Stimulated activated CD8-positive, alpha-beta memory T cell treated with anti-CD3 and anti-CD28 coated beads, Interleukin-15, amount 100 ng/mL, for 24 hours (primary cell): Measurements from ENCODE around the gene ANKRD23.

Source experiments
- DNase-seq: peaks from one replicate; pipeline ENCODE4 v3.0.0-alpha.2; 2020; ENCODE audit warnings: low read depth

Gene ANKRD23

DNA sequence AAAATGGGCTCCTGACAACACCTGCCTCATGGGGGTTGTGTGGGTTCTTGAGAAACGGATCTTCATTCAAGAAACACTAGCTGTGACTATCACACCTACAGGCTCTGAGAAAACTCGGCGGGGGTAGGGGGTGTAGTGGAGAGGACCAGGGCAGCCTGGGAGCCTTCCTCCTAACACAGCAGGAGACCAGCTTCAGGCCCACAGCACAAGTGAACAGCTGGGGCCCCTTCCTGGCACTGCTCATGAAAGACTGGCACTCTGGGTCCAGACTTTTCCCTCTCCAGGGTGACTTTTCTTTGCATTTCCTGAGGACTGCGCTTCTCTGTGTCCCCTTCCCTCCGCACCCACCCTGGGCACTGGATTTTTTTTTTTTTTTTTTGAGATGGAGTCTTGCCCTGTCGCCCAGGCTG, 33.2 kb upstream of the ANKRD23 start:
- no peak for DNase-seq

DNA sequence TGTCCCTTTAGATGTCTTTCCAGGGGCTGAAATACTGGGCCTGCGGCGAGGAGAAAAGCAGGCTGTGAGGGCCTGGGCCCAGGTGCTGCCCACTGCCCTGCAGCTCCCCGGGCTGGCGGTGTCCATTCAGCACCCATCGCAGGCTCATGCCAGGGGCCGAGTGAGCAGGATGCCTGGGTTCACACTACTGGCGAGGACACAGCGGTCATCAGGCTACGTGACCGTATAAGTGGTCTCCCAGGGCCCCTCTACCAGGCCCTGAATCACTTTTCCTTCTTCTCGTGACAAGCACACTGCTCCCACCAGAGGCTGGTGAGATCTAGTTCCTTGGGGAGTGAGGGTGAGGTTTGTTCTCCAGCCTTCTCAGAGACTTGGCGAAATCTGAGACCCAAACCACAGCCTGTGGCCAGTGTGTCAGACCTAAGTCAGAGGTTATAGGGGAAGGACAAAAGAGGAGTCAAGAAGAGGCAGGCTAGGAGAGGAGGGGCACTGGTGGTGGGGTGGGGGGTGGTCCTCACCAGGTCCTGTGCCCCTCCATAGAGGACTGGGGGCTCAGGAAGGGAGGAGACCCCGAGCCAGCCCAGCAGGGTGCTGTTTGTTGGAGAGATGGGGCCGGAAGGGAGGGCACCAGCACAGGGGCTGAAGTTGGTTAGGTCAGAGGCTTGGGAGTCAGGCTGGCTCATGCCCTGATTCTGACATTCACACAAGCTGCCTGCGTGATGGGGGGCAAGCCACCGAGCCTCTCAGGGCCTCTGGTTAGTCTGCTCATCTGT, 32.6 kb upstream of the ANKRD23 start:
- DNase-seq = no peak

DNA sequence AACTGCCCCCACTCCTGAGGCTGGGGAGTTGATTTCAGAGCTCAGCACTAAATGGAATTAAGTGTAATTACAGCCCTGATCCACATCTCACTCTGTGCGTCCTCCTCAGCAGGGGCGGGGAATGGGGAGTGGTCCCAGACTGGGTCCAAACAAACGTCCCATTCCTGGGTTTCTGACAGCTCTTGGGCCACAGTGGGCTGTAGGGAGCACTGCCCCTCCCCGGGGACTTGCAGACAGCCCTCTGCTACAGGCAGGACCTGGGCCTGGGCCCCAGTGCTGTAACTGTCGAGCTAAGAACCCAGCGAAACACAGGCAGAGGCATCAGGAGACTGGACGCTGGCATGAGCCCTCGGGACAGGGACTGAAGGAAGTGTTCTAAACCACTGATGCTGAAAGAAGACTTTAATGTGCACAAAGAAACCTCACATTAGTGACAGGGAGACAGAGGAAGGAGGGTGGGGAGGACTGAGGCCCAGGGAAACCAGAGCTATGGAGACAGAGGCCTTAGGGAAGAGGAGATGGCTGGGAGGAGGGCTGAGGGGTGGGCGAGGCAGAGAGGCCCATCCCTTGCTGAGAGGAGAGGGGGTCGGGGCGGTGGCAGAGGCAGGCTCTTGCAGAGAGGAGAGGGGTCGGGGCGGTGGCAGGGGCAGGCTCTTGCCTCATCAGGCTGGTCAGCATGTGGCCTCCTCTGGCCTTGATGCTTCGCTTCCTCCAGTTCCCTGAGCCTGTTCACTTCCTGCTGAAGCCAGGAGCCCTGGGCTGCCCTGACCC, 31.9 kb upstream of the ANKRD23 start:
- DNase-seq = no peak

DNA sequence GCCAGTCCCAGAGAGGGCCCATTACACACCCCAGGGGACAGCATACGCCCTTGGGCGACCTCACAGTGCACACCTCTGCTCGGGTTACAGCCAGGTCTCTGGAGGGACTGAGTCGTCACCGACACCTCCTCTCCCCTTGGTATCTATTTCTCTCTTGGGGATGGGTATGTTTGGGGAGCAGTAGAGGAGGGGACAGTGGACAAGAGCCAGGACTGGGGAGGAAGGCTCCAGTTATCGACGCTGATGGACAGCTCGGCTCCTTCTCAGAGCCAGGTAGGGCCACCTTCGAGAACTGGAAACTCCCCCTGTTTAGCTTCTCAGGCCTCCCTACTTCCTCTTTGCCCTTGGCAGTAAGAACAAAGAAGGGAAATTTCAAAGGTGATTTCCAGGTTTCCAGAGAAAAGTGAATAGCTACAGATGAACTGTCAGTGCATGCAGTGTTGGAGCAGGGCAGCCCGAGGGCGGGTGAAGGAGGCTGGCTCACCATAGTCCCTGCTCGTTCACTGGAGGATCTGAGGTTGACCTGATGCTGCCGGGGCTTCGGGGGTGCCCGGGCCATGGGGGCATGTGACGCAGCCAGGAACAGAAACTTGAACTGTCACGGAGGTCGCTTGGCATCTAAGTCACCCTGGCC, 30.5 kb upstream of the ANKRD23 start:
- DNase-seq = no peak

DNA sequence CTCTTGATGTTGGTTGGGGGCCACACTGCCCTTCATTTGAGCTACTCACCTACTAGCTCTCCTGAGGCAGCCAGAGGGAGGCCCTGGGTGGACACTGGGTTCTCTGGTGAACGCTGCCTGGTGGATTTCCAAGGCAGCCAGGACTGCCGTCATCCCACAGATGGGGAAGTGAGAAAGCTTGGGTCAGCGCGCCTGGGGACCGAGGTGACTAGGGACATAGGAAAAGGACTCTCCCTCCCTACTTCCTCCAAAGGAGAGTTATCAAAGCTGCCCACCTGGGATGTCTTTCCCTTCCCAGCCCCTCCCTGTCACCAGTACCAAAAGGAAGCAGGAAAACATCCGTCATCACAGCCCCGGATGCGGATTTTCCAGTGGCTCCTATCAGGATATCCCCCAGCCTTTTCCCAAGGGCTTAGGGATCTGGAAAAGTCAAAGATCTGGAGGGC, 29.9 kb upstream of the ANKRD23 start:
- DNase-seq = no peak

DNA sequence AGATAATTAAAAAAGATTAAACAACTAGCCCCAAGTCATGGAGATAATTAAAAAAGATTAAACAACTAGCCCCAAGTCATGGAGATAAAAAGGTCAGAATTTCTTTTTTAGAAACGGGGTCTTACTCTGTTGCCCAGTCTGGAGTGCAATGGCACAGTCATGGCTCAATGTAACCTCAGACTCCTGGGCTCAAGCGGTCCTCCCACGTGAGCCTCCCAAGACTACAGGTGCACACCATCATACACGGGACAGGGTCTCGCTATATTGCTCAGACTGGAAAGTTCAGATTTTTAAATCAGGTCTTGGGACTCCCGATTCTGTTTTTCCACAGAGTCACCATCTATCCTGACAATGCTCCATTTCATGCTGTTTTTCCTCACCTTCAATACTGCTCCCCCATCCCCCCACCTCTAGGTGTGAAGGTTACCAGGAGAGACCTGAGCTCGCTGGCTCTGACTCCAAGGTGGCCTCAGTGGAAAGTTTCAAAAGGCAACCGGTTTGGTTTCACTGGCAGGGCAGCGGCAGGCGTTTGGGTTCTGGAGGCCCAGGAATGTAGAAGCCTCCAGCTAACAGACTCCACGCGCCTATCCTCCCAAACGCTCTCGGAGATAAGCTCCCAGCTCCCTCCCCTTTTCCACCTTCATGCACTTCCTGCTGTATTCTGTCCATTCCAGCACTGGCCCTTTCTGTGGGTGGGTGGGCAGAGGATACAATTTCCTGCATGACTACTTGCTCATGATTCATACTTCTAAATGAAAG, 28.9 kb upstream of the ANKRD23 start:
- no peak for DNase-seq

DNA sequence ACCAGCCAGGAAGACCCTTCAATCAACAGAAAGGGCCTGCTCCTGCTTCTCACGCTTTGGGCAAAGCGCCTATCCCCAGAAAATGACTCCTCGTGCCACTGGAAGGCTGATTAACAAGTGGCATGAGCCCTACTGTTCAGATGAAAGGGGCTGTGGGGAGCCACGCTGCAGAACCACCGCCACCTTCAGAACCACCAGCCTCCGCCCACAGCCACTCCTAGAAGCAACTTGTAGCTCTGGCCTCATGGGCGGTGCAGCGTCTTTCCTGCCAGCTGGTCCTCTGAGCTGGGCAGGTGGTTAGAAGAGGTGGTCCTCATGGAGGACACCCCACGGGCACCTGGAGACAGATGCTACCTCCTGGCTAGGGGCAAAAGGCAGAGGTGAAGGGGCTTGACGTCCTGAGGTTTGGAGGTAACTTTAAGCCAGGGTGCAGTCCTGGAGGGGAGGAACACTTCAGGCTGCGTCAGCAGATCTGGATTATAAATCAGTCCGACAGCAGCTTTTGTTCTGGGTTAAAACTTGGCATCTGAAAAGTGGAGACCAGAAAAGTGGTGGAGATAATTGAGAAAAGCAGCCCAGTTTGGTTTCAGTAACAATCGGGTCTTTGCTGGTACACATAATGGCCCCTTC, 26.9 kb upstream of the ANKRD23 start:
- DNase-seq = no peak

DNA sequence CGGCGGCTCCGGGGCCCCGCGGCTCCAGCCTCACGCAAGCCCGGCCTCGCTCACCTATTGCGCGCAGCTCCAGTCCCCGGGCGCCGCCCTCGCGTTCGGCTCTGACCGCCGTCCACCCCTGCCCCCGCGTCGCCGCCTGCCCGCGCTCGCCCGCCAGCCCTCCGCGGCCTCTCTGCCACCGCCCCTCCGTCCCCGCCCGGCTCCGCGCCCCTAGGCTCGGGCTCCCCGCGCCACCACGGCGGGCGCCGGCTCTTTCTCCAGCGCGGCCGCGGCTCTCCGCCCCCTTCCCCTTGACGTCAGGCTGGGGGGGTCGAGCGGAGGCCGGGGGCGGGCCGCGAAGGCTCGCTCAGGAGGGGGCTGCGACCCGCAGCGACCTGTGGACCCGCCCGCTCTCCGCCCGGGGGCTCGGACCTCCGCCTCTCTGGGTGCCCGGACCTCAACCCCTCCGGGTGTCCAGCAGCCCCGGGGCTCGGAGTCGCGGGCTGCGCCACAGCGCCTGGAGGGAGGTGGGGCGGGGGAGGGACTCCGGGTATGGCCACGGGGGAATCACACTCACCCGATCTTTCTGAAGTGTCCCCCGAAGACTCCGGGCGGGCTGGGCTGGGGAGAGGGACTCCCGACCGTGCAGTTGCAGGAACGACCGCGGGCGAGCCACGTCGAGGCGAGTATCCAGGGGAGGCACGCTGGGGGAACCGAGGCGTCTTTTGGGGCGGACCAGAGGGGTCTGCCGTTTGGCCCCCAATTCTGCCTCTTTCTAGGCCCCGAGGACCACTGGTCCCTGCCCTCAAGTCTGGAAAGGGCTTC, 26.2 kb upstream of the ANKRD23 start, which contains the start of gene SEMA4C:
Gene SEMA4C (minus strand): TSS at position 259 of the 804 bp plus-strand sequence. CDS start 2,194 bp downstream, outside the sequence.
- no peak for DNase-seq

DNA sequence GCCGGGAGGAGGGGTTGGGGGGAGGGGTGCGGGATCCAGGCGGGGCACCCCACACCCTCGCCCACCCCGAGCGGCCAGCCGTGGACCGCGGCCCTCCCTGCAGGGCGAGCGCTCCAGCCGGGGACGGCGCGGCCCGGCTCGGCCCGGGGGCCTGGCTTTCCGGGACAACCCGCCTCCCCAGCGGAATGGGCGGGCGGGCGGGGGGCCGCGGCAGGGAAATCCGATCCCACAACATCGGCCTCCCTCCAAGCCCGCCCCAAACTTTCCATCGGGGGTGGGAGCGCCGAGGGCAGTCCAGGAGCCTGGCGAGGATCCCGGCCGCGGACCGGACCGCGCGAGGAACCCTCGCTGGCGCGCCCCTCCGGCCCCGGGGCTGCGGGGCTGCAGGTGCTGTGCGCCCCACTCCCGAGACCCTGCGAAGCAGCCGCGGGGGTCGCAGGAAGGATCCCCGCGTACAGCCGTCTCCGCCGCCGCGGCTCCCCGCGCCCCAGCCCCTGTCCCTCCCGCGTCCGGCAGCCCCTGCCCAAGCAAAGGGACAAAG, 25.5 kb upstream of the ANKRD23 start:
- DNase-seq = no peak

DNA sequence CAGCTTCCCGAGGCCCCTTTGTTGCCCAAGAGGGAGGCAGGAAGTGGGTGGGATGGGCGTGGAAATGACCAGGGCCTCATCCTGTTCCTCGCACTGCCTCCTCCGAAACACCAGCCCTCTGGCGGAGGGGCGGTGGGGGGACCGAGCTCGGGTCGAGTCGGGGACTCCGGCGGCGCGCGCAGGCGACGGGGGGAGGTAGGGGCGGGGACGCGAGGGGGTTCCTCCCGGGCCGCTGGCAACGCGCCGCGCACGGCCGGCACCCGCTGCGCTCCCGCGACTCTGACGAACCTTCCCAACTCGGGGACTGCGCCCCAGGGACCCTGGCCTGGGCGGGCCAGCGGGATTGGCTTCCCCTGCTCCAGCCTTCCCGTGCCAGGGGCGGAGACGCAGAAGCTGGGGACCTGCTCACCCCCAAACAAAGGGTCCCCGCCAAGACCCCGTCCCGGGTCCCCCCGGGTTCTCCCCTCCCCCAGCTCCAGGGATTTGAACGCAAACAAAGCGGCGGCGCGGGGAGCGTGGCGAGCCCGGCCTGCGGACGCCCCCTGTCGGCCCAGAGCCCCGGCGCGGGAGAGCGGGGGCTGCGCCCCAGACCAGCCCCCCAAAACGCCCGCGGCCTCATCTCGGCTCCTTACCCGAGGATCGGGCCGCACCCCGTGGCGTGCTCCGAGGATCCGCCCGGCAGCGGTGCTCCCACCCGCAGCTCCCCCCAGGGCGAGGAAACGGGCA, 24.9 kb upstream of the ANKRD23 start:
- no peak for DNase-seq

DNA sequence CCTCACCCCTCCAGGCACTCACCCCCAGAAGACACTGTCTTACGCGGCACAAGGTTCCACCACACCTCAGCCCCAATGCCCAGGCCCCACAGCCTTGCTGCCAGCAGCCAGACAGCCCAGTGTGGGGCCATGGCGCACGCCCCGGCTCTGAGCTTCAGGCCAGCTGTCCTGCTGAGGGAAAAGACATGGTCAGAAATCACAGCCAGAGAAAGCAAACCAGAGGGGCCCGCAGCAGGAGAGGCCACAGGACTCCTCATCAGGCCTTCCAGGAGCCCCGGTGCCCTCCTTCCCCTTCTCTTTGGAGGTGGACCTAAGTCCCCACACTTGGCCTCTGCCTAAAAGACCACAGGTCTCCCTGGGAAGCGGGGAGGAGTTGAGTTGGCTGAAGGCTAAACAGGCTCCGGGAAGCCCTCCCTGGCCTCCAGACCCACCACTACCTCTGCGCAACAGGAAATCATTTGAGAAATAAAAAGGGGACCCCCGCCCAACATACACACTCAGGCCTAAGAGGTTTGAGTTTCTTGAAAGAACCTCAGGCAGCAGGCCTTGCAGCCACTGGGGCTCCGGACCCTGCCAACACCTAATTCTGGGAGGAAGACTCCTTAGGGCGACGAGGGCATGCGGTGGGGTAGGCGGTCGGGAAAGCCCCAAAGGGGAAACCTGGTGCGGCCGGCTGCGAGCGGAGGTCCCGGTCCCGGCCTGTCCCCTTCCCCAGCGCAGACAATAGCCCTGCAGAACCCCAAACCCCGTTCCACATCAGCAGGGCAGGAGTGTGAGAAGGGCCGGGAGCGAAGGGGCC, 24.1 kb upstream of the ANKRD23 start:
- DNase-seq = no peak

DNA sequence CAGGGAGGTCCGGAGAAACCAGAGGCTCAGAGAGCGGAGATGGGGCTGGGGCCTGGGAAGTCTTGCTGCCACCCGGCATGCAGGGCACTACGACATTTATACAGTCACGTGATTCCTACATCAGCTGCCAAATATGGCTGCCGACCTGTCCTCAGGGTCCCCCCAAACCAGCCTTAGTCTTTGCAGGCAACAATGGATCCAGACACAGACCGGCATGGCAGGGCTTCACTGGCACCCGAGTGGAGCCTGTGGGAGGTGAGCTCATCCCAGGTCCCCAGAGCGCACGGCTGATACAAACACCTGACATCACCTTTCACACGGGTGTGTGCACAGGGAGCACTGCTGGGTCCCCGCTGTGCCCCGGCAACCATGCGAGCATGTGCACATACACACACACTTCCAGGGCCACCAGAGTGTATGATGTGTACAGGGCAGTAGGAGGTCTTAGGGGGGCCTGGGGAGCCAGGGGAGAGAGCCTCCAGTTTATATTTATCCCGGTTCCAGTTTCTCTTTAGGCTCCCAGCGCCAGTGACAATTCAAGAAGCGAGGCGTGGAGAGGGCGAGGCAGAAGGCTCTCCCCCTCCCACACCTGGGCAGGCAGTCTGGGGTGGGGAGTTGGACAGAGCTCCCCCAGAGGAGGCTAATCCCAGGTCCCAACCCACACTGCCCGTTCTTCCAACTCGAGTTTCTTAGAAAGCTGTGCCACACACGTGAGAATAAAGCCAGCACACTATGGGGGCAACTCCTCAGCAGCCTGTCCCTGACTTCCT, 23.4 kb upstream of the ANKRD23 start:
- no peak for DNase-seq

DNA sequence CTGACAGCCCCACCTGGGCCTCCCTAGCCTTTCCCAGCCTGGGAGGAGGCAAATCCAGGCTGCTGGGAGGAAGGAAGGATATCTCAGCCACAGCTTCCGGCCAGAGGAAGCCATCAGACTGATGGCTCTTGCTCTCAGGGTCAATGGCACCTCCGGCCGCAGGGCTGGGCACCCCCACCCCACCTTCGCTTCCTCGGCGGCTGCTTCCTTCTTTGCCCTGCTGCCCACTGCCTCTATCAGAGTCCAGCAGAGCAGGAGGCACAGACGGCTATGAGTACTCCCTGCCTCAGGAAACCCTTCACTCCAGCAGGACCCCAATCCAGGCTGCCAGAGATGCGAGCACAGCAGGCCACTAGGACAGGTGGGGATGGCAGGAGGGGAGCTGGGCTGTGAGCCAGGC, 22.8 kb upstream of the ANKRD23 start:
- DNase-seq = no peak

DNA sequence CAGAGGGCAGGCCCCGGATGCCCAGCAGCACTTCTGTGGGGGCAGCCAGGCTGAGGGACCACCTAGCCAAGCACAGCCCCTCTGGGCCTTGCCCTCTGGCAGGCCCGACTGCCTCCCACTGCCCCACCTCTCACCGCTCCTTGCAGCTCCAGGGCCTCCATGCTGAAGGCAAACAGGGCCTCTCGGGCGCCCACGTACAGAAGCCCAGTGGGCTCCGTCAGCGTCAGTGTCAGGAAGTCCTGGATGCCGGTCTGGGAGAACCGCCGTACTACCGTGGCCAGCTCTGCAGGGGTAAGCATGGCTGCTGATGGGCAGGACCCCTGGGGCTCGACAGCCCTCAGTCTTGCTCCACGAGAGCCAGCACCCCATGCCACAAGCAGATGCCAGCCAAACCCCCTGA, 22.3 kb upstream of the ANKRD23 start:
- no peak for DNase-seq

DNA sequence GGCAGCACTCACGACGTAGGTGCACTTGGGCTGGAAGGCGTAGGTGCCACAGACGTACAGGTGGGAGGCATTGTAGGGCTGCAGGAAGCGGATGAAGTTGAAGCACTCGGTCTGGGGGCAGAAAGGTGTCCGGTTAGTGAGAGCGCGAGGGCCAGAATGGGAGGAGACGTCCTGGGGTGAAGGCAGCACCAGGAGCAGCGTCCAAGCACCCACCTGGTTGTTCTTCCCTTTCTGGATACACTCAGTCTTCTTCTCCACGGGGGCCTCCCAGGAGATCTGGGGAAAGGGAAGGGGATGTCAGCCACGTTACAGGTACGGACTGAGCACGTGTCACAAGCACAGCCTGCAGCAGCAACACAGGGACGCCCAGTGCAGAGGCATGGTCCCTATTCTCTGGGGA, 21.8 kb upstream of the ANKRD23 start:
- no peak for DNase-seq

DNA sequence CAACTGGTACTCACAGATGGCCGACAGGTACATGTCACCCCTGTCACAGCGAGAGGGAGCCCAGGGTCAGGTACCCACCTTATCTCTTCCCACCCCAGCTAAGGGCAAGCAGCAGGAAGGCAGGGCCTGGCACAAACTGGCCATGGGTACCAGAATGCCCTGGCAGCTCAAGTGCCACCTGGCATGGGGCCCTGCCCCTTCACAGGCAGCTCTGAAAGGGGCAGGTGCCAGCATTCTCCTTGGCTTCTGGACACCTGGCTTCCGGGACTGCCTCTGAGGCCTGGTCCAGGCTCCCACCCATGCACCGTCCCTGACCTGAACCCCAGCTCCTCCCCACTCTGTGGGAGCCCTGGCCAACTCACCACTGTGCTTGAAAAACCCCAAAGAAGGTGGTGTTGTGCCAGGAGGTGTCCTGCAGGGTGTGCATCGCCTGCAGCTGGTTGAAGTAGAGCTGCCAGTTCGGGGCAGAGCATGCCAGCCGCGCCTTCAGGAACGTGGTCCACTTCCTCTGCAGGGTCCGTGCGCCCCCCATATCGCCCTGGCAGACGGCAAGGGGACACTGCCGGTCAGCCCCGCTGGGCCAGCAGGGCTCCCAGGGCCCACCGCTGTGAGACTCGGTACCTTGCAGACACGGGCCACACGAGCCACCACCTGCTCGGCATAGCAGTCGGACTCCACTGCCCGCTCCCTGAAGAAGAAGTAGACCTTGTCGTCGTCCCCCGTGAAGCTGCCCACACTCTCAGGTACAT, 20.7 kb upstream of the ANKRD23 start:
- no peak for DNase-seq

DNA sequence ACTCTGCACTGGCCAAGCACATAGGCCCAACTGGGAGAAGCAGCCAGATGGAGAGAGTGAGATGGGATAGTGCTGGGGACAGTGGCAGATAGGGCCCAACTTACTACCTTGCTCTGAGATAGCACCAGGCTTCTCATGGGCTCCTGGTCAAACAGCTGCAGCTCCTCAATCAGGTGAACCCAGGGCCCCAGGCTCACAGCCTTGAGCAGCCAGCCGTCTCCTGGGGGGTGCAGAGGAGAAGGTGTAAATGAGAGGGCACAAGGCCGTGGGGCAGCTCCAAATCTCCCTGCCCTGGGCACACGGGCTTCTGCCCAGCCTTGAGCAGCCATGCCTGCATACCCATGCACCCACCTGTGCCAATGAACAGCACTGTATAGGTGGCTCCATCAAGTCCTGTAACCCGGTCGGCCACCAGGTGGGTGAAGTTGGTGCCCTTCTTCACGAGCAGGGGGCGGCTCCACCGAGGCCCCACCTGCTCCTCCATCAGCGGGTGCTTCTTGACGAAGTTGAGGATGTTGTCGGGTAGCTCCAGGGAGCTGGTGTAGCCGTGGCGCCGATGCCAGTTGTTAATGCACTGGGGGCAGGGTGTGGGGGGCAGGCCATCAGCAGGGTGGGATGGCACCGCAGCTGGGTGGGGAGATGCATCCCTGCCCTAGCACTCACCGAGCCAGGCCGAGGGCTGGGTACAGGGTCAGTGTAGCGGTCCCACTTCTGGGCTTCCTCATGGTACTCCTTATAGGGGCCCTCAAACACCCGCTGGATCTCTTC, 19.9 kb upstream of the ANKRD23 start:
- DNase-seq = no peak
